Stimulated activated naive CD8-positive, alpha-beta T cell treated with anti-CD3 and anti-CD28 coated beads, Interleukin-15, Interleukin-2, amounts not matched to agents 100 ng/mL and 50 ng/mL, for 24 hours (primary cell): ENCODE results near the gene GAS2.
"Not testable (repeated sequence)": the region's sequence is repeated elsewhere in the genome, so short reads cannot be mapped to it uniquely, and the experiment has no call there.

Experiments
- H3K27ac Mint-ChIP-seq: one replicate; pipeline ENCODE4 v1.8.0; 2021; ENCODE audit warnings: mild to moderate bottlenecking, mixed read lengths
- H3K27me3 Mint-ChIP-seq: one replicate; pipeline ENCODE4 v1.8.0; 2021; ENCODE audit warnings: mixed read lengths
- H3K36me3 Mint-ChIP-seq: one replicate; pipeline ENCODE4 v1.8.0; 2021; ENCODE audit warnings: low read depth, mixed read lengths
- H3K4me1 Mint-ChIP-seq: one replicate; pipeline ENCODE4 v1.8.0; 2021; ENCODE audit warnings: low read depth, mixed read lengths
- H3K4me3 Mint-ChIP-seq: one replicate; pipeline ENCODE4 v1.8.0; 2021; ENCODE audit warnings: mild to moderate bottlenecking, mixed read lengths
- H3K9me3 Mint-ChIP-seq: one replicate; pipeline ENCODE4 v1.8.0; 2021; ENCODE audit warnings: mixed read lengths

Gene GAS2

GRCh38 chr11:22666325-22666687 is at the start of gene GAS2:
Gene GAS2 (plus strand): TSS chr11:22666611. CDS start chr11:22674870, 8,259 bp downstream.
- Mint-ChIP-seq H3K36me3 (no peaks in the 10 kb centered on the region), H3K27me3 (peaks cover 61% of the 10 kb centered on the region), H3K9me3 (no peaks in the 10 kb centered on the region), H3K4me1 (peaks cover 22% of the 10 kb centered on the region), H3K27ac (no peak within 1 kb of the TSS), H3K4me3 (peak within 1 kb of the TSS; percentile 82)

- H3K36me3 Mint-ChIP-seq = peaks cover 31% of the 10 kb centered on the region
- peaks cover 7% of the 10 kb centered on the region for H3K27me3 Mint-ChIP-seq
- H3K4me1 Mint-ChIP-seq = peaks cover 21% of the 10 kb centered on the region
- no peak overlapping the region for H3K4me3 Mint-ChIP-seq
- H3K27ac Mint-ChIP-seq = no peak overlapping the region
- peaks cover 9% of the 10 kb centered on the region for H3K9me3 Mint-ChIP-seq
Observed at GRCh38 chr11:22617868-22618267, 48.5 kb upstream of the GAS2 start.

- peaks cover 27% of the 10 kb centered on the region for H3K36me3 Mint-ChIP-seq
- peak overlapping the region; percentile 98 for H3K27ac Mint-ChIP-seq
- peak overlapping the region; percentile 97 for H3K4me3 Mint-ChIP-seq
- no peaks in the 10 kb centered on the region for H3K27me3 Mint-ChIP-seq
- peaks cover 52% of the 10 kb centered on the region for H3K4me1 Mint-ChIP-seq
- peaks cover 2% of the 10 kb centered on the region for H3K9me3 Mint-ChIP-seq
Observed at GRCh38 chr11:22624742-22625447, 41.5 kb upstream of the GAS2 start.

- peaks cover 19% of the 10 kb centered on the region for H3K36me3 Mint-ChIP-seq
- no peaks in the 10 kb centered on the region for H3K9me3 Mint-ChIP-seq
- H3K27me3 Mint-ChIP-seq = no peaks in the 10 kb centered on the region
- H3K27ac Mint-ChIP-seq = peak within 1 kb of the TSS; percentile 98
- peaks cover 52% of the 10 kb centered on the region for H3K4me1 Mint-ChIP-seq
- peak within 1 kb of the TSS; percentile 97 for H3K4me3 Mint-ChIP-seq
Observed at GRCh38 chr11:22625448-22626287, 40.7 kb upstream of the GAS2 start, which contains the start of gene FANCF. Gene FANCF (minus strand): TSS chr11:22625823. CDS start chr11:22625810, 13 bp downstream.

GRCh38 chr11:22626573-22627239 is 39.7 kb upstream of the GAS2 start:
- H3K27me3 Mint-ChIP-seq = no peaks in the 10 kb centered on the region
- H3K27ac Mint-ChIP-seq = peak overlapping the region; percentile 98
- H3K36me3 Mint-ChIP-seq = peaks cover 11% of the 10 kb centered on the region
- peaks cover 43% of the 10 kb centered on the region for H3K4me1 Mint-ChIP-seq
- no peaks in the 10 kb centered on the region for H3K9me3 Mint-ChIP-seq
- peak overlapping the region; percentile 97 for H3K4me3 Mint-ChIP-seq

- Mint-ChIP-seq H3K27me3 (peaks cover 5% of the 10 kb centered on the region), H3K27ac (no peak overlapping the region), H3K36me3 (peaks cover 5% of the 10 kb centered on the region), H3K4me1 (peaks cover 36% of the 10 kb centered on the region), H3K9me3 (no peaks in the 10 kb centered on the region), H3K4me3 (no peak overlapping the region)
Observed at GRCh38 chr11:22627421-22627820, 39.0 kb upstream of the GAS2 start.

GRCh38 chr11:22633354-22633902 is 33.0 kb upstream of the GAS2 start:
- Mint-ChIP-seq H3K27ac (no peak overlapping the region), H3K27me3 (peaks cover 5% of the 10 kb centered on the region), H3K9me3 (no peaks in the 10 kb centered on the region), H3K36me3 (no peaks in the 10 kb centered on the region), H3K4me3 (no peak overlapping the region), H3K4me1 (no peaks in the 10 kb centered on the region)

GRCh38 chr11:22634897-22635629 is 31.3 kb upstream of the GAS2 start:
- Mint-ChIP-seq H3K27ac (no peak overlapping the region), H3K4me1 (no peaks in the 10 kb centered on the region), H3K4me3 (no peak overlapping the region)

GRCh38 chr11:22635689-22636088 is 30.7 kb upstream of the GAS2 start:
- H3K4me1 Mint-ChIP-seq = no peaks in the 10 kb centered on the region

More at GRCh38 chr11:22634897-22635629, 31.3 kb upstream of the GAS2 start:
- H3K27me3 Mint-ChIP-seq = peaks cover 5% of the 10 kb centered on the region
- H3K36me3 Mint-ChIP-seq = no peaks in the 10 kb centered on the region
- H3K9me3 Mint-ChIP-seq = no peaks in the 10 kb centered on the region

GRCh38 chr11:22640862-22641261 is 25.5 kb upstream of the GAS2 start:
- Mint-ChIP-seq H3K36me3 (no peaks in the 10 kb centered on the region), H3K9me3 (no peaks in the 10 kb centered on the region), H3K27ac (no peak overlapping the region), H3K4me1 (no peaks in the 10 kb centered on the region), H3K27me3 (no peaks in the 10 kb centered on the region), H3K4me3 (no peak overlapping the region)

More at GRCh38 chr11:22635689-22636088, 30.7 kb upstream of the GAS2 start:
- H3K4me3 Mint-ChIP-seq = no peak overlapping the region
- peaks cover 5% of the 10 kb centered on the region for H3K27me3 Mint-ChIP-seq
- H3K9me3 Mint-ChIP-seq = no peaks in the 10 kb centered on the region
- H3K36me3 Mint-ChIP-seq = no peaks in the 10 kb centered on the region
- no peak overlapping the region for H3K27ac Mint-ChIP-seq

GRCh38 chr11:22641559-22641958 is 24.9 kb upstream of the GAS2 start:
- Mint-ChIP-seq H3K27ac (no peak overlapping the region), H3K4me1 (no peaks in the 10 kb centered on the region), H3K36me3 (no peaks in the 10 kb centered on the region), H3K9me3 (no peaks in the 10 kb centered on the region), H3K4me3 (no peak overlapping the region), H3K27me3 (no peaks in the 10 kb centered on the region)

GRCh38 chr11:22652346-22652745 is 14.1 kb upstream of the GAS2 start:
- peaks cover 14% of the 10 kb centered on the region for H3K4me1 Mint-ChIP-seq
- H3K4me3 Mint-ChIP-seq, H3K36me3 Mint-ChIP-seq, H3K27me3 Mint-ChIP-seq, H3K27ac Mint-ChIP-seq, H3K9me3 Mint-ChIP-seq: not testable (repeated sequence)

GRCh38 chr11:22656130-22656529 is 10.3 kb upstream of the GAS2 start:
- H3K9me3 Mint-ChIP-seq = no peaks in the 10 kb centered on the region
- H3K4me1 Mint-ChIP-seq = peaks cover 16% of the 10 kb centered on the region
- no peaks in the 10 kb centered on the region for H3K27me3 Mint-ChIP-seq
- no peak overlapping the region for H3K27ac Mint-ChIP-seq
- H3K4me3 Mint-ChIP-seq = no peak overlapping the region
- H3K36me3 Mint-ChIP-seq = peaks cover 5% of the 10 kb centered on the region

- Mint-ChIP-seq H3K36me3 (no peaks in the 10 kb centered on the region), H3K27ac (no peak overlapping the region), H3K4me1 (peaks cover 16% of the 10 kb centered on the region), H3K4me3 (no peak overlapping the region), H3K9me3 (no peaks in the 10 kb centered on the region), H3K27me3 (no peaks in the 10 kb centered on the region)
Observed at GRCh38 chr11:22657101-22657694, 9.2 kb upstream of the GAS2 start.
